Thymus (tissue), 11 donors: ENCODE results near the gene NPTN. TPM values are rescaled to one million over a fixed set of nuclear protein-coding genes. Genes with fewer than 3 reads are reported as not detected.

Experiments used
- DNase-seq, 9 donors: peaks; one replicate each; pipeline ENCODE4 v3.0.0-alpha.2; 2013; ENCODE audit warnings: low spot score in 9 of 9, low read depth in 6 of 9, missing footprints in 1 of 9
- H3K27ac ChIP-seq, 2 donors: one replicate each; pipeline ENCODE4 v1.5.1; 2013; ENCODE audit warnings: control low read depth in 1 of 2, low read depth in 1 of 2, low read length in 1 of 2, mild to moderate bottlenecking in 1 of 2, moderate library complexity in 1 of 2
- H3K27me3 ChIP-seq, 2 donors: one replicate each; pipeline ENCODE4 v1.5.1; 2013; ENCODE audit warnings: low read length in 1 of 2; ENCODE audit not compliant: control insufficient read depth in 2 of 2, insufficient read depth in 1 of 2
- H3K36me3 ChIP-seq, 2 donors: one replicate each; pipeline ENCODE4 v1.5.1; 2013; ENCODE audit warnings: low read length in 1 of 2, mild to moderate bottlenecking in 1 of 2, moderate library complexity in 1 of 2; ENCODE audit not compliant: control insufficient read depth in 2 of 2, insufficient read depth in 2 of 2
- H3K4me1 ChIP-seq, 2 donors: one replicate each; pipeline ENCODE4 v1.5.1; 2013; ENCODE audit warnings: low read length in 2 of 2; ENCODE audit not compliant: control insufficient read depth in 2 of 2, insufficient read depth in 2 of 2
- H3K4me3 ChIP-seq, 2 donors: one replicate each; pipeline ENCODE4 v1.5.1; 2013; ENCODE audit warnings: low read length in 2 of 2, control low read depth in 1 of 2, mild to moderate bottlenecking in 1 of 2
- H3K9me3 ChIP-seq, 2 donors: one replicate each; pipeline ENCODE4 v1.5.1; 2013; ENCODE audit warnings: low read length in 1 of 2, mild to moderate bottlenecking in 1 of 2; ENCODE audit not compliant: control insufficient read depth in 2 of 2, insufficient read depth in 1 of 2
- WGBS: extraction: QIAGEN DNeasy Blood & Tissue Kit; methylation state at CpG from one replicate; pipeline ENCODE4 v1.1.7; 2013; 5-methylcytosine and 5-hydroxymethylcytosine counted together
- polyA plus RNA-seq: library from polyadenylated mRNA; stranded (reverse); fragments of 200-250 nt; gene quantifications from one replicate; pipeline ENCODE4 v1.2.3, GENCODE V29; 2013
- total RNA-seq: library from RNA; stranded (reverse); fragments of 120-200 nt; gene quantifications from one replicate; pipeline ENCODE4 v1.2.4, GENCODE V29; 2013
- donor health status: healthy.

NPTN gene
- total and polyA plus RNA-seq, 2 donors = 39.9 to 45.9 TPM

GRCh38 chr15:73628976-73629797 lies 4.0 kb downstream of the NPTN start:
- Histone ChIP-seq H3K27ac (no peak overlapping the region), H3K27me3 (no peaks in the 10 kb centered on the region), H3K4me1 (peaks cover 10 to 19% of the 10 kb centered on the region in 2 donors), H3K36me3 (no peaks in the 10 kb centered on the region), H3K4me3 (no peak overlapping the region), H3K9me3 (no peaks in the 10 kb centered on the region)
- WGBS = 85% methylated on average over 7 of the region's 7 CpGs
- no peak for DNase-seq

DNA sequence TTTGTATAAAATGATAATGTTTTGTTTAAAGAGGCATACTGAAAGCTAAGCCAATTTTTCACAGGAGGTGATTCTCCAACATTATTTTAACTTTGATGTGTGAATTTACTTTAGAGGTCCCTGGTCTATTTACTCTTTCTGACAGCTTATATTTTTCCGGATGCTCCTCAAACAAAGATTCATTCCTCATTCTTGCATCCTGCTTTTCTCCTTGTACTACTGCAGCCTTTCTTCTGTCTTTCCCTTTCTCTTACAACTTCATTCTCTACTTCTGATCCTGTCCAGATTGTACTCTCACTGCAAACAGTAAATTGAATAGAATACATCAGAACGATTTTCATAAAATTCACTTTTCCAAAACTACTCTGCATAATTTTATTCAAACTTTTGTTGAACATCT lies 5.1 kb downstream of the NPTN start:
- Histone ChIP-seq H3K27me3 (no peaks in the 10 kb centered on the region), H3K4me3 (no peak overlapping the region), H3K9me3 (no peaks in the 10 kb centered on the region), H3K27ac (no peak overlapping the region), H3K4me1 (peaks cover 5 to 12% of the 10 kb centered on the region in 2 donors), H3K36me3 (no peaks in the 10 kb centered on the region)
- DNase-seq = no peak
- WGBS = 94% methylated on average over 2 of the region's 2 CpGs

GRCh38 chr15:73626072-73626471 lies 7.1 kb downstream of the NPTN start:
- WGBS = 93% methylated on average over 2 of the region's 2 CpGs
- Histone ChIP-seq H3K27ac (no peak overlapping the region), H3K36me3 (no peaks in the 10 kb centered on the region), H3K4me1 (peaks cover 0 to 3% of the 10 kb centered on the region in 2 donors), H3K4me3 (no peak overlapping the region), H3K27me3 (no peaks in the 10 kb centered on the region), H3K9me3 (no peaks in the 10 kb centered on the region)
- DNase-seq = no peak

- no peaks in the 10 kb centered on the region for H3K9me3 ChIP-seq
- no peak for DNase-seq
- H3K4me3 ChIP-seq = no peak overlapping the region
- H3K36me3 ChIP-seq = no peaks in the 10 kb centered on the region
- 88% methylated on average over 1 of the region's 1 CpG for WGBS
- H3K27ac ChIP-seq = no peak overlapping the region
- no peaks in the 10 kb centered on the region for H3K27me3 ChIP-seq
- peaks cover 0 to 3% of the 10 kb centered on the region in 2 donors for H3K4me1 ChIP-seq
Observed at GRCh38 chr15:73624530-73624929, 8.7 kb downstream of the NPTN start.

GRCh38 chr15:73621286-73621826 lies 11.8 kb downstream of the NPTN start:
- no peaks in the 10 kb centered on the region for H3K4me1 ChIP-seq
- H3K9me3 ChIP-seq = no peaks in the 10 kb centered on the region
- H3K4me3 ChIP-seq = no peak overlapping the region
- H3K27me3 ChIP-seq = no peaks in the 10 kb centered on the region
- H3K36me3 ChIP-seq = no peaks in the 10 kb centered on the region
- no peak overlapping the region for H3K27ac ChIP-seq
- no peak for DNase-seq

DNA sequence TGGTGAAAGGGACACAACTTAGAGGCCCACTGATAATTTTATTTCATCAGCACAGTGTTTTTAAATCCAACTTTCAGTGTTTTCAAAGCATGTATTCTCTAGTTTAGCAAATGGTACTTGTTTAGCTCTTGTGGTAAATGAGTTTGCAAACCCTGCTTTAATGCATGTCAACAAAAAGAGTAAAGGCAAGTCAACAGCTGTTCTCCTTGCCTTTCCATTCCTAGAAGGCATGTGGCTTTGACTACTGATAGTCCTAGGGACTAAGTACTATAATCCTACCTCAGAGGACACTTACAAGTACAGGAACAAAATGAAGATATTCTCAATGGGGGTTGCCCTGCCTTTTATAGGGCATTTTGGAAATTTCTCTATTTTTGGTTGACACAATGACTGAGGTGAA lies 13.1 kb downstream of the NPTN start:
- Histone ChIP-seq H3K9me3 (no peaks in the 10 kb centered on the region), H3K36me3 (no peaks in the 10 kb centered on the region), H3K27me3 (no peaks in the 10 kb centered on the region), H3K4me3 (no peak overlapping the region), H3K27ac (no peak overlapping the region), H3K4me1 (no peaks in the 10 kb centered on the region)
- no peak for DNase-seq

- Histone ChIP-seq H3K9me3 (no peaks in the 10 kb centered on the region), H3K36me3 (no peaks in the 10 kb centered on the region), H3K4me1 (no peaks in the 10 kb centered on the region), H3K27ac (no peak overlapping the region), H3K4me3 (no peak overlapping the region), H3K27me3 (no peaks in the 10 kb centered on the region)
- no peak for DNase-seq
- WGBS = 96% methylated on average over 5 of the region's 5 CpGs
Observed at GRCh38 chr15:73617913-73618312, 15.3 kb downstream of the NPTN start.

- Histone ChIP-seq H3K4me3 (no peak overlapping the region), H3K27me3 (no peaks in the 10 kb centered on the region)
- 97% methylated on average over 2 of the region's 2 CpGs for WGBS
Observed at GRCh38 chr15:73617301-73617831, 15.8 kb downstream of the NPTN start.

GRCh38 chr15:73608941-73609340 lies 24.2 kb downstream of the NPTN start:
- no peak for DNase-seq
- H3K4me1 ChIP-seq = no peaks in the 10 kb centered on the region
- no peak overlapping the region for H3K4me3 ChIP-seq
- no peaks in the 10 kb centered on the region for H3K27me3 ChIP-seq
- no peaks in the 10 kb centered on the region for H3K36me3 ChIP-seq
- over 99% methylated on average over 2 of the region's 2 CpGs for WGBS
- H3K9me3 ChIP-seq = no peaks in the 10 kb centered on the region
- H3K27ac ChIP-seq = no peak overlapping the region

More at GRCh38 chr15:73617301-73617831, 15.8 kb downstream of the NPTN start:
- DNase-seq = no peak
- H3K9me3 ChIP-seq = no peaks in the 10 kb centered on the region
- H3K4me1 ChIP-seq = no peaks in the 10 kb centered on the region
- no peak overlapping the region for H3K27ac ChIP-seq
- H3K36me3 ChIP-seq = no peaks in the 10 kb centered on the region
